Osteocyte (in vitro differentiated cells): ENCODE measurements around the gene WDR20. TPM values are rescaled to one million over a fixed set of nuclear protein-coding genes. Genes with fewer than 3 reads are reported as not detected.

Experiments
- DNase-seq: peaks from one replicate; pipeline ENCODE4 v3.0.0; 2021; ENCODE audit warnings: mixed read lengths; ENCODE audit not compliant: unreplicated experiment; ENCODE audit errors: extremely low spot score
- H3K27ac Mint-ChIP-seq: one replicate; pipeline ENCODE4 v1.8.0; 2021; ENCODE audit warnings: mild to moderate bottlenecking, mixed read lengths; ENCODE audit not compliant: unreplicated experiment
- H3K27me3 Mint-ChIP-seq: one replicate; pipeline ENCODE4 v1.8.0; 2021; ENCODE audit warnings: mixed read lengths; ENCODE audit not compliant: unreplicated experiment
- H3K36me3 Mint-ChIP-seq: one replicate; pipeline ENCODE4 v1.8.0; 2021; ENCODE audit warnings: mixed read lengths; ENCODE audit not compliant: unreplicated experiment
- H3K4me1 Mint-ChIP-seq: one replicate; pipeline ENCODE4 v1.8.0; 2021; ENCODE audit warnings: mixed read lengths; ENCODE audit not compliant: unreplicated experiment
- H3K4me3 Mint-ChIP-seq: one replicate; pipeline ENCODE4 v1.8.0; 2021; ENCODE audit warnings: mild to moderate bottlenecking, moderate library complexity, mixed read lengths; ENCODE audit not compliant: unreplicated experiment
- H3K9me3 Mint-ChIP-seq: one replicate; pipeline ENCODE4 v1.8.0; 2021; ENCODE audit warnings: mixed read lengths; ENCODE audit not compliant: unreplicated experiment
- CTCF ChIP-seq: fragments of 200-600 bp; sonication (generic); IDR thresholded peaks from 2 replicates; pipeline ENCODE4 v1.5.0; 2021; ENCODE audit warnings: antibody characterized with exemption, mild to moderate bottlenecking, moderate library complexity
- total RNA-seq: library from RNA; stranded (reverse); gene quantifications from 2 replicates; pipeline ENCODE4 v1.2.1, GENCODE V29; 2021

WDR20 gene
- total RNA-seq, 1 donor from 2014 or later: 27.4 TPM

DNA sequence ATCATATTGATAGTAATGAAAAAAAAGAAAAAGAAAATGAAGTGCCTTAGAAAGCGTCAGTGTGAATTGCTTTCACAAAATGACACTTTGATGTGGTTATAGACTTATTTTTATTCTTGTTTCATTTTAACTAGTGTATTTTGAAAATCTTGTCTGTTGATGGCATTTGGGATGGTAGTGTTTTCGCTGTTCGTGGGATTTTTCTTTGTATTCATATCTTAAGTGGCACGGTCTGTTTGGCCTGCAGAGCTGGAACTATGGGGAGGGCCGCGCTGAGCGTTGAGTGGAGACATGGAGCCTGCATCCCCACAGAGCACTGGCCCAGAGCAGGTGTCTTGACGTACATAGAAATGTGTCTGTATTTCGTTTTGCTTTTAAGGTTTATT, 61.6 kb downstream of the WDR20 start:
- TF ChIP-seq CTCF: no peak
- H3K9me3 Mint-ChIP-seq: no peaks in the 10 kb centered on the region
- no peaks in the 10 kb centered on the region for H3K27me3 Mint-ChIP-seq
- peaks cover 31% of the 10 kb centered on the region for H3K36me3 Mint-ChIP-seq
- H3K27ac Mint-ChIP-seq: no peak overlapping the region
- DNase-seq: no peak
- H3K4me3 Mint-ChIP-seq: no peak overlapping the region
- no peaks in the 10 kb centered on the region for H3K4me1 Mint-ChIP-seq

GRCh38 chr14:102201776-102202175, 62.1 kb downstream of the WDR20 start:
- no peak for TF ChIP-seq CTCF
- peaks cover 30% of the 10 kb centered on the region for H3K36me3 Mint-ChIP-seq
- no peak overlapping the region for H3K27ac Mint-ChIP-seq
- no peaks in the 10 kb centered on the region for H3K9me3 Mint-ChIP-seq
- DNase-seq: no peak
- no peaks in the 10 kb centered on the region for H3K27me3 Mint-ChIP-seq
- H3K4me3 Mint-ChIP-seq: no peak overlapping the region
- H3K4me1 Mint-ChIP-seq: no peaks in the 10 kb centered on the region

DNA sequence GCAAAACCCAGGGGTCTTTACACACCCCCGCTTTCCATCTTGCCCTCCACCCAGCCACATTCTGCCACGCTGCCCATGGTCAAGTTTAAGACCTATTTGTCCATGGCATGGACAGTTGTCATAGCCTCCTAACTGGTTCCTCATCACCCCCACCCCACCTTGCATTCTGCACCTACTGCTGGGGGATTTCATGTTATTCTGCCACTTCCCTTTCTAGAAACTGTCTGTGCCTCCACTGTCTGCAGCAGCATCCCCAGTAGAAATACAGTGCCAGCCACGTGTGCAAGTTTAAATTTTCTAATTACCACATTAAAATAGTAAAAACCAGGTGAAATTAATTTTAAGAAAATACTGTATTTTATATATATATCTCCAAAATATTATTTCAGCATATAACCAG, 63.2 kb downstream of the WDR20 start:
- Mint-ChIP-seq H3K4me1 (no peaks in the 10 kb centered on the region), H3K9me3 (no peaks in the 10 kb centered on the region), H3K4me3 (no peak overlapping the region), H3K27me3 (no peaks in the 10 kb centered on the region), H3K27ac (no peak overlapping the region), H3K36me3 (peaks cover 25% of the 10 kb centered on the region)
- no peak for TF ChIP-seq CTCF
- DNase-seq: no peak

- no peak for TF ChIP-seq CTCF
- Mint-ChIP-seq H3K36me3 (peaks cover 25% of the 10 kb centered on the region), H3K4me3 (no peak overlapping the region), H3K4me1 (no peaks in the 10 kb centered on the region), H3K9me3 (no peaks in the 10 kb centered on the region), H3K27ac (no peak overlapping the region), H3K27me3 (no peaks in the 10 kb centered on the region)
- no peak for DNase-seq
These were observed 63.7 kb downstream of the WDR20 start for GRCh38 chr14:102203382-102203781.

- Mint-ChIP-seq H3K4me3 (no peak overlapping the region), H3K27ac (no peak overlapping the region), H3K27me3 (no peaks in the 10 kb centered on the region), H3K9me3 (no peaks in the 10 kb centered on the region), H3K4me1 (no peaks in the 10 kb centered on the region), H3K36me3 (peaks cover 30% of the 10 kb centered on the region)
- TF ChIP-seq CTCF: no peak
- DNase-seq: no peak
These were observed 65.9 kb downstream of the WDR20 start for GRCh38 chr14:102205560-102205959.
